ENCODE data around the gene MCRIP1. TPM values are rescaled to one million over a fixed set of nuclear protein-coding genes. Genes with fewer than 3 reads are reported as not detected.

Gene MCRIP1
- total and polyA plus RNA-seq, 9 of the 15 experiments (the other 6 are each of a cell fraction or from before 2014, with no cell fraction given): 0.39 to 35.8 (median 9.7) TPM

DNA sequence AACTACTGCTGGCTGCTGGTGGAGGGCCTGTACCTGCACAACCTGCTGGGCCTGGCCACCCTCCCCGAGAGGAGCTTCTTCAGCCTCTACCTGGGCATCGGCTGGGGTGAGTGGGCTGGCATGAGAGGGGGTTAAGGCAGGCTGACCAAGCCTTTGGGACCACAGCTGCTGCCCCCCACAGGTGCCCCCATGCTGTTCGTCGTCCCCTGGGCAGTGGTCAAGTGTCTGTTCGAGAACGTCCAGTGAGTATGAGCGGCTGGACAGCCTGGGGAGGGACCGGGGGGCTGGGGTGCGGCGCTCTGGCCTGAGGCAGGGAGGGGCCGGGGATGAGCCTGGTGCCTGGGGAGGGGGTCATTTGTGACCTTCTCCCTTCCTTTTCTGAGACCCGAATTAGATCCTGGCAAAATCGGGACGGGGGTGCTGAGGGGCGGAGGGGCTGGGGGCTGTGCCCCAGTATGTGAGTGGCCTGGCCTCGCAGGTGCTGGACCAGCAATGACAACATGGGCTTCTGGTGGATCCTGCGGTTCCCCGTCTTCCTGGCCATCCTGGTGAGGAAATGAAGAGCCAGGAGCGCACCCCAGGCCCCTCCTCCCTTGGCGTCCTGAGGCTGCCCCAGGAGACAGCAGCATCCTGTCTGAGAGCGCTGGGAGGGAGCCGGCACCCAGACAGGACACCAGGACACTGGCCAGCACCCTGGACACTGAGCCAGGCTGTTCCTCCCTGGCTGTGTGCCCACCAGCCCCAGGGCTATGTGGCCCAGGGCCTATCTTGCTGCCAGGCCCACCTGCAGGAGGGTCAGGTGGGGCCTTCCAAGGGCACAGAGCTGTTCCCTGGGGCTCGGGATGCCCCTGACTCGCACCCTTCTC, 21.2 kb downstream of the MCRIP1 start:
- CTCF ChIA-PET (ENCODE audit: low intra/inter-chr PET ratio): no interaction called here
- peak overlapping the region in 1 of 2 experiments; percentile 9; a peak in 1 of 4 replicates for H3K9ac ChIP-seq (ENCODE audit: insufficient read depth in 1 of 2, low read depth in 2 of 2, low read length in 2 of 2)
- no peaks in the 10 kb centered on the region for H3K79me2 ChIP-seq (ENCODE audit: control insufficient read depth, insufficient read depth, low read length)
- no peak overlapping the region for H3K27ac ChIP-seq (ENCODE audit: extremely low read depth, low read depth, low read length)
- no peak for DNase-seq (ENCODE audit: extremely low read depth in 1 of 4, low spot score in 3 of 4)
- H3K27me3 ChIP-seq (ENCODE audit: control insufficient read depth in 2 of 2, insufficient read depth in 2 of 2, low read length in 2 of 2): peaks cover 9 to 54% of the 10 kb centered on the region in 2 experiments; a peak in 4 of 5 replicates
- POLR2A ChIA-PET: interaction anchor here (0.6 to 1.2 kb wide), 2 partner anchors 10 to 13 kb away, joined by 3 read pairs; no protein-coding TSS in a partner anchor
- no peak for TF ChIP-seq HDAC6 (IDR thresholded peaks at IDR 0.05; ENCODE audit: low read depth, low read length)
- no peak for TF ChIP-seq ZNF3 (CRISPR knock-in tag; IDR thresholded peaks at IDR 0.05)
- peak; percentile 4; the same call in 1 of the 2 replicates for TF ChIP-seq USF2 (CRISPR knock-in tag; IDR thresholded peaks at IDR 0.05)
- no peak overlapping the region for H2AFZ ChIP-seq (ENCODE audit: low read depth, low read length)
- no peak overlapping the region for H3K4me3 ChIP-seq
- in situ Hi-C loops (cut with MboI) (no loop called here), intact Hi-C loops (cut with micrococcal nuclease) (no loop called here)
- H3K4me1 ChIP-seq (replicated peaks in 1 of 2; ENCODE audit: control insufficient read depth in 2 of 2, insufficient read depth in 2 of 2, low read length in 2 of 2): peaks cover 0 to 79% of the 10 kb centered on the region in 2 experiments; a peak in 3 of 5 replicates
- no peak overlapping the region for H3K4me2 ChIP-seq (ENCODE audit: insufficient read depth, low read length)
- H3K9me3 ChIP-seq (replicated peaks; ENCODE audit: control insufficient read depth, insufficient read depth, low read depth, low read length): no peaks in the 10 kb centered on the region
- H4K20me1 ChIP-seq (replicated peaks; ENCODE audit: control insufficient read depth, insufficient read depth, low read length): peaks cover 8% of the 10 kb centered on the region
- no peak for ATAC-seq
- no TSS peak for BruUV-seq (replicated peaks)
- WGBS (ENCODE audit: insufficient coverage, low coverage, missing lambda C conversion rate): 9% methylated on average over 15 of the region's 24 CpGs
- FAIRE-seq: no peak
- H3K9me1 ChIP-seq (ENCODE audit: control insufficient read depth, insufficient read depth, low read length): peaks cover 2% of the 10 kb centered on the region
- no peaks in the 10 kb centered on the region for H3K36me3 ChIP-seq (ENCODE audit: control insufficient read depth, insufficient read depth, low read length)

Measured in K562 (cell line).